CD4-positive, alpha-beta T cell treated with Interleukin-21 for 1 hour (primary cell): ENCODE measurements around the gene TXNRD1.
"Not testable (repeated sequence)": the region's sequence is repeated elsewhere in the genome, so short reads cannot be mapped to it uniquely, and the experiment has no call there.

ENCODE experiments used
- DNase-seq: peaks from one replicate; pipeline ENCODE4 v3.0.0-alpha.2; 2020

The TXNRD1 gene

GRCh38 chr12:104332273-104332672 is 116.7 kb downstream of the TXNRD1 start:
- not testable (repeated sequence) for DNase-seq

GRCh38 chr12:104333692-104334255 is 118.2 kb downstream of the TXNRD1 start:
- no peak for DNase-seq

DNA sequence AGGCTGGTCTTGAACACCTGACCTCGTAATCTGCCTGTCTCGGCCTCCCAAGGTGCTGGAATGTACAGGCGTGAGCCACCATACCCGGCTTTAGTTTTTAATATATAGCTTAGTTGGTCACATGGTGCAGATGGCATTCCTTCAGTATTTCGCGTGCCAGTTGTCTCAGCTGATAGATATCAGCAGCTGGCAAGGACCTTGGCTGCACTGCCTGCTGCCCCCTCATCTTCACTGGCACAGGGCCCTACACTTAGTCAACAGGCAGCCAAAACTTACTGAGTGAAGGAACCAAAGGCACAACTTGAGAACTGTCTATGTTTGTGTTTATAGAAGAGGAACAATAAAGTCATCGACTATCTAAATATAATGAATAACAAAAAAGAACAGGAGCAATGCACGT is 119.0 kb downstream of the TXNRD1 start:
- DNase-seq = no peak

DNA sequence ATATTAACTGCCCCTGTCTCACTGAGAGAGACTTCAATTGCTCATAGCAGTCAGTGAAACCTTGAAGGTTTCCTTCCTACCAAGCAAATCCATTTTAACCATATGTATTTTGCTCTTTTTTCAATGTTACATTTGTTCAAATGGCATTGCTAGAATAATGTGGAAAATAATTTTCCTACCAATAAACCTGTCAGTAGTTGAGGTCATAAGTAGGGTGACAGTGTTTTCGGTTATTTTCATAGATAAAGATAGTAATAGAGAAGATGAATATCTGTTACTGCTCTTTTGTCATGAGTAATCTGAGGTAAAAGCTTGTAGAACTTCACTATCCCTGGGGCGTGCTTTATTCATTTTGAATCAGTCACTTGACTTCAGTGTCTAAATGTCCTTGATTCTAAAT is 120.5 kb downstream of the TXNRD1 start:
- DNase-seq = no peak

- DNase-seq = no peak
Measured at GRCh38 chr12:104337030-104337558, 121.5 kb downstream of the TXNRD1 start.

DNA sequence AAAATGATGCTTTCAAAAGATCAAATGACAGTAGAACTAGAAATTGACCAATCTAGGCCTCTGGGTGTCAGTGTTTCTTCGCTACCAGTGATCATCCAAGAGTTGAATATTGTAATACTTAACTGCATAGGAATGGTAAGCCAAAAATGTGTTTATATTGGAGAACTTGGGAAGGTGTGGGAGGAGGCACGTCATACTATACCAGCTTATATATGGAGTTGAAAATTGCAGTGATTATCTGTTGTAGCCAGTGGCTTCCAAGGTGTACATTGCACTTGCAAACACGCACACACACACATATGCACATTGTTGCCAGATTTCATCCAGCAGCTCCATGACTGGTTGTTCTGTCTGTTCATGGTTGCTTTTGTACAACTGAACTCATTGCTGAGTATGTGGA is 124.1 kb downstream of the TXNRD1 start:
- DNase-seq = no peak

DNA sequence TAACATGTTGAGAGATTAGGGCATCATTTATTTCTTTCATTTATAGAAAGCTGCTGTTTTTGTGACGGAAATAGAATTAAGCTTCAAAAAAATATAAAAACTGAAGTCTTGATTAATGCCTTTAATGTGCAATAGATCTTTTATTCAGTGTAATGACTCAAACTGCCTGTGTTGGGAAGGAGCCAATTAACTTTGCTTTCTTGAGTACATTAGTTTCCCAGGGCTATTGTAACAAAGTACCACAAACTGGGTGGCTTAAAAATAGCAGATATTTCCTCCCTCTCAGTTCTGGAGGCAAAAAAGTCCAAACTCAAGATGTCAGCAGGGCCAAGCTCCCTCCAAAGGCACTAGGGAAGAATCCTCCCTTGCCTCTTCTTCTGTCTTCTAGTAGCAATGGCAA is 124.6 kb downstream of the TXNRD1 start:
- no peak for DNase-seq

GRCh38 chr12:104340925-104341611 is 125.5 kb downstream of the TXNRD1 start:
- no peak for DNase-seq

DNA sequence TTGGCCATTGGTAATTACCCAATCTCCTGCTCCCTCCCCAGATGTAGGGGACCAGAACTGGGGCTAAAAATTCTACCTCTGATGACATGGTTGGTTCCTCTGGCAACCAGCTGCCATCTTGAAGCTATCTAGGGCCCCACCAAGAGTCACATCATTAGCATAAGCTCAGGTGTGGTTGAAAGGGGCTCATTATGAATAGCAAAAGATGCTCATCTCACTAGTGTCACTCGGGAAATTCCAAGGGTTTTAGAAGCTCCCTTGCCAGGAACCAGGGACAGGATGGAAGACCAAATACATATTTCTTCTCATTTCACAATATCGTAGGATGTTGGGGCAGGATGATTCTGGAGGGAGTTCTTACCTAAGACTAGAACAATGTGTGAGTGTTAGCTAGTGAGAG is 126.6 kb downstream of the TXNRD1 start:
- DNase-seq = no peak

GRCh38 chr12:104342635-104343249 is 127.2 kb downstream of the TXNRD1 start:
- no peak for DNase-seq

DNA sequence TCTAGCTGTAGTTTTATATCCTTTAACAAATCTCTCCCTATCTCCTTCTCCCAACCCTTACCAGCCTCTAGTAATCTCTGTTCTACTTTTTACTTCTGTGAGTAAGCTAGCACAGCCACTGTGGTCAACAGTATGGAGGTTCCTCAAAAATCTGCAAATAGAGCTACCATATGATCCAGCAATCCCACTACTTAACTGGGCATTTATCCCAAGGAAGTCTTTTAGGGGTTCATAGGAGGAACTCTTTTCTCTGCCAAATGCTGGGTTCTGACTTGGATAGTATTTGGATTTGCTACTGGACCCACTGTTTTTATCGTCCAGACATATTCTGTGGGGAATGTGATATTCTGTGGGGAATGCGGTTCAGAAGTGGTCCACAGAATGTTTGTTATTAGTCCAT is 129.1 kb downstream of the TXNRD1 start:
- no peak for DNase-seq

GRCh38 chr12:104345234-104346066 is 129.9 kb downstream of the TXNRD1 start:
- no peak for DNase-seq

DNA sequence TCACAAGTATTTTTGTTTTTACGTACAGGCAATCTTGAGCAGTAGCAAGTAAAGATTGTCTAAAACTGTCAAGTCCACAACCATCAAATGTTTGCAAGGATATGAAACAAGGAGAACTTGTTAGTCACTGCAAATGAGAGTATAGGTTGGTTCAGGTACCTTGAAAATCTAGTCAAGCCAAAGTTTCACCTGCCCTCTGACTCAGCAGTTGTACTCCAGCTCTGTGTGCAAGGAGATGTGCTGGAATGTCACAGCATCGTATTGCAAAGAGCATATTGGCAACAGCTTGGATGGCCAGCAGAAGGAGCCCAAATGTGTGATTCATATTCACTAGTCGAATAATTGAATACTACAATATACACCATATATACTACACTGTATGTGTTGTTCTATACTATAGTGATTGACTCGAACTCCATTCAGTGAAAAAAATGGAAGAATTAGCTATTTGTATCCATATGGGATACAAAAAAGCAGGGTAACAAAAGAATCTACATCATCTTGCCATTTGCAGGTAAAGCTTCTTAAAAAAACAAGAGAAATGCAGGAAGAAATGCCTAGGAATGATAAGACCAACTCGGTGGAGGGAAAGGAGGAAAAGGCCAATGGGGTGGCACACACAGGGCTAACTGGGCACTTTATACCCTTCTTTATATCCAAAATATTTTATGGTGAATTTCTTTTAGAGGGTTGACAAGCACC is 131.9 kb downstream of the TXNRD1 start:
- no peak for DNase-seq

DNA sequence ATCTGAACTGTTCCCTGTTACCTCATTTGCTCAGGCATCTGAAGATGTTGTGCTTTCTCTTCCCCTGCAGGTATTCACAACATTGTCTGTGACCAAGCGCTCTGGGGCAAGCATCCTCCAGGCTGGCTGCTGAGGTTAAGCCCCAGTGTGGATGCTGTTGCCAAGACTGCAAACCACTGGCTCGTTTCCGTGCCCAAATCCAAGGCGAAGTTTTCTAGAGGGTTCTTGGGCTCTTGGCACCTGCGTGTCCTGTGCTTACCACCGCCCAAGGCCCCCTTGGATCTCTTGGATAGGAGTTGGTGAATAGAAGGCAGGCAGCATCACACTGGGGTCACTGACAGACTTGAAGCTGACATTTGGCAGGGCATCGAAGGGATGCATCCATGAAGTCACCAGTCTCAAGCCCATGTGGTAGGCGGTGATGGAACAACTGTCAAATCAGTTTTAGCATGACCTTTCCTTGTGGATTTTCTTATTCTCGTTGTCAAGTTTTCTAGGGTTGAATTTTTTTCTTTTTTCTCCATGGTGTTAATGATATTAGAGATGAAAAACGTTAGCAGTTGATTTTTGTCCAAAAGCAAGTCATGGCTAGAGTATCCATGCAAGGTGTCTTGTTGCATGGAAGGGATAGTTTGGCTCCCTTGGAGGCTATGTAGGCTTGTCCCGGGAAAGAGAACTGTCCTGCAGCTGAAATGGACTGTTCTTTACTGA is 132.9 kb downstream of the TXNRD1 start:
- DNase-seq = no peak

GRCh38 chr12:104348994-104349494 is 133.5 kb downstream of the TXNRD1 start:
- DNase-seq = no peak

DNA sequence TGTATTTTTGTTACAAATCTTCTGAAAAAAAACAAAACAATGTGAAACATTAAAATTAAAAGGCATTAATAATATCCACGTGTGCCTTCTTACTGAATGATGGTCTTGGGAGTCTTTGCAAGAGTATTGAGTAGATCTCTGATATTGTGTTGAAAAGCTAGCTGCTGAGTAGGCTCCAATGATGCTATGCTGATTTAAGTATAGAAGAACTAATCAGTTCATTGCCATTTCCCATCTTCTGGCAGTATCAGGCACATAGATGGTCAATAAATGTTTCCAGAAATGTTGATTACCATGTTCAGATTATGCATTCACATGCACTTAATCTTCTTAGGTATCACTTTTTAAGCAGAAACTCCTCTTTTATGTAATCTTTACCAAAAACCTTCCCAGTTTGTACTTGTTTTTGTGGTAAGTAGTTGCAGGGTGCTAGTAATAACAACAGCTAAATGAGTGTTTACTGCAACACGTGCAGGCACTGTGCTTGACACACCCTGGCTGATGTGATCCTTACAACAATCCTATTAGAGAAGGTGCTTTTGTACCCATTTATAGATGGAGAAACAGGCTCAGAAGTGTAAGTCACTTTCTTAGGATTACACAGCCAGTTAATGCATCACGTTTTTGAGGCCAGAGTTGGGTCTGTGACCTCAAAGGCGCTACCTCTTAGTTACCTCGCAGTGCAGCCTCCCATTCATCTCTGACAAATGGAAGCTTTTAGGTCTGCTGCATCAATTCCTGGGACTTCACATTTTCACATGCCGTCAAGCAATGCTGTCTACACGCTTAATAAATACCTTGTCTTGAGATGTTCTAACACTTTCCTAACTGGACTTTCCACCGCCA is 134.9 kb downstream of the TXNRD1 start:
- DNase-seq = no peak

DNA sequence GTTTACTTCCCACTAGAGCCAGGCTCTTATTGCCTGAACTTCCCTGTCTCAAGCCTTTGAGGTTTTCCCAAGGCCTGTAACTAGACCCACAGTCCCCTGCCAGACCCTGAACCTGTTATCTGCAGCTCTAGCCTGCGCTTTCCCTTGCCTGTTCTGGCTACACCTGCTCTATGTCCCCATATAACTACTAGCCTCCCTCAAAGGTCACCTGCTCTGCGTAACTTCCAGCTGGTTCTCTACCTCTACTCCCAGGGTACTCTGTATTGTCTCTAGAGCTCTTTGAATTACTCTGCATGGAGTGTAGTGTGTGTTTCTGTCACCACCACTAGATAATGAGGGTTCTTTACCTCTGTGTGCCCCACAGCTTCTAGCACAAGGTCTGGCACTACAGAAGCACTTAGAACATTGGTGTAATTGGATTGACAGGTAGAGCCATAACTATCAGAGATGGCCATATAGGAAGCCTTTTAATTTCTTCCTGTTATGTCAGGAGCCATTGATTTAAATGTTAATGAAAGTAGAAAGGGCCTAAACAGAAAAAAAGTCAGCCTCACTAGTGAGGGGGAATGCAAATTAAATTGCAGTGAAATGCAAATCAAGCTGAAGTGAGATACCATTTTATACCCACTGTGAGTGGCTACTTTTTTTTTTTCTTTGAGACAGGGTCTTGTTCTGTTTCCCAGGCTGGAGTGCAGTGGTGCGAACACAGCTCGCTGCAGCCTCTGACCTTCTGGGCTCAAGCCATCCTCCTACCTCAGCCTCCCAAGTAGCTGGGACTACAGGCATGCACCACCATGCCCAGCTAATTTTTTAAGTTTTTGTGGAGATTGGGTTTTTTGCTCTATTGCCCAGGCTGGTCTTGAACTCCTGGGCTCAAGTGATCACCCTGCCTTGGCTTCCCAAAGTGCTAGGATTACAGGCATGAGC is 135.7 kb downstream of the TXNRD1 start:
- DNase-seq = no peak

DNA sequence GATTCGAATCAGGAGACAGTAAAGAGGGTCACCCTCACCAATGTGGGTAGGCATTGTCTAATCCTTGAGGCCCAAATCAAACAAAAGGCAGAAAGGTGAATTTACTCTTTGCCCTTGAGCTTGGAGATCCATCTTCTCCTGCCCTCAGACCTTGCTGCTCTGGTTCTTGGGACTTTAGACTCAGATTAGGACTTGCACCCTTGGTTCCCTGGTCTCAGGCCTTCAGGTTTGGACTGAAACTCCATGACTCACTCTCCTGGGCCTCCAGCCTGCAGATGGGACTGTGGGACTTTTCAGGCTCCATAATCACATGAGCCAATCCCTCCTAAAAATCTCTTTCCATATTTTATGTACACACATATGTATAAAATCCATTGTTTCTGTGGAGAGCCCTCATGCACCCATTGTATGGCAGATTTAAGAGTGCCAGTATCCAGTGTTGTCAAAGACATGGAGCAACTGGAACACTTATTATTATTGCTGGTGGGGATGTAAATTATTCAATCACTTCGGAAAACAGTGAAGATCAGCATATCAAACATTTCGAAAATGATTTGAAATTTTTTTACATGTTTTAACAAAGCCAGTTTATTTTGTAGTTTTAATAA is 136.6 kb downstream of the TXNRD1 start:
- no peak for DNase-seq
